ENCODE results near the gene EMD.

The EMD gene

GRCh38 chrX:154426916-154427770, 48.0 kb downstream of the EMD start:
- DNase-seq, result no peak

GRCh38 chrX:154428176-154429171, 49.4 kb downstream of the EMD start, which contains the start of gene ATP6AP1:
Gene ATP6AP1 (plus strand): TSS chrX:154428677. CDS start chrX:154428693, 16 bp downstream.
- no peak for DNase-seq

GRCh38 chrX:154429711-154430110, 50.6 kb downstream of the EMD start:
- no peak for DNase-seq

GRCh38 chrX:154430479-154430878, 51.4 kb downstream of the EMD start:
- no peak for DNase-seq

GRCh38 chrX:154430916-154431315, 51.8 kb downstream of the EMD start:
- DNase-seq, result no peak

Data from 8988T (cell line).